HEK293T (cell line): ENCODE data around the gene ARHGAP32.
"Not testable (repeated sequence)": the region's sequence is repeated elsewhere in the genome, so short reads cannot be mapped to it uniquely, and the experiment has no call there.

Experiments used
- CTCF ChIA-PET: fragments of 350-600 bp; formaldehyde crosslinking; extraction: SDS; loops from one replicate; lab custom pipeline; 2021; ENCODE audit warnings: antibody characterized with exemption, inconsistent platforms; lab: Yijun Ruan, JAX
- POLR2A ChIA-PET: fragments of 350-600 bp; formaldehyde crosslinking; extraction: SDS; loops from one replicate; lab custom pipeline; 2020; ENCODE audit warnings: antibody characterized with exemption, inconsistent platforms; lab: Yijun Ruan, JAX
- DNase-seq: peaks from one replicate; pipeline ENCODE4 v3.0.0; 2012; ENCODE audit warnings: mixed read lengths; ENCODE audit errors: extremely low spot score
- ARNT ChIP-seq: fragments of 450-650 bp; IDR thresholded peaks from 2 replicates; pipeline ENCODE4 v1.6.1; 2017; ENCODE audit warnings: mild to moderate bottlenecking
- BHLHE40 ChIP-seq: fragments of 450-650 bp; IDR thresholded peaks from 2 replicates; pipeline ENCODE4 v1.6.1; 2016; ENCODE audit warnings: mild to moderate bottlenecking, moderate library complexity, borderline replicate concordance
- CTBP1 ChIP-seq: fragments of 450-650 bp; IDR thresholded peaks from 2 replicates; pipeline ENCODE4 v1.6.1; 2016; ENCODE audit warnings: borderline replicate concordance
- ELF4 ChIP-seq: fragments of 450-650 bp; IDR thresholded peaks from 2 replicates; pipeline ENCODE4 v1.6.1; 2017; ENCODE audit warnings: antibody characterized with exemption
- FOXA1 ChIP-seq: fragments of 450-650 bp; IDR thresholded peaks from 2 replicates; pipeline ENCODE4 v1.6.1; 2016; ENCODE audit warnings: mild to moderate bottlenecking
- FOXK2 ChIP-seq: fragments of 450-650 bp; IDR thresholded peaks from 2 replicates; pipeline ENCODE4 v1.6.1; 2016; ENCODE audit warnings: mild to moderate bottlenecking
- FOXM1 ChIP-seq: fragments of 450-650 bp; IDR thresholded peaks from 2 replicates; pipeline ENCODE4 v1.6.1; 2017; ENCODE audit warnings: mild to moderate bottlenecking, borderline replicate concordance
- HDGF ChIP-seq: fragments of 450-650 bp; IDR thresholded peaks from 2 replicates; pipeline ENCODE4 v1.6.1; 2017; ENCODE audit warnings: antibody characterized with exemption, borderline replicate concordance
- L3MBTL2 ChIP-seq: fragments of 450-650 bp; conservative IDR thresholded peaks from 2 replicates; pipeline ENCODE4 v1.6.1; 2016; ENCODE audit warnings: mild to moderate bottlenecking
- LEF1 ChIP-seq: fragments of 450-650 bp; IDR thresholded peaks from 2 replicates; pipeline ENCODE4 v1.6.1; 2017; ENCODE audit warnings: mild to moderate bottlenecking, borderline replicate concordance
- NFRKB ChIP-seq: fragments of 450-650 bp; IDR thresholded peaks from 2 replicates; pipeline ENCODE4 v1.6.1; 2016; ENCODE audit warnings: mild to moderate bottlenecking, moderate library complexity
- PKNOX1 ChIP-seq: fragments of 450-650 bp; IDR thresholded peaks from 2 replicates; pipeline ENCODE4 v1.6.1; 2016
- SP1 ChIP-seq: fragments of 450-650 bp; IDR thresholded peaks from 2 replicates; pipeline ENCODE4 v1.6.1; 2017
- SUZ12 ChIP-seq: fragments of 450-650 bp; IDR thresholded peaks from 2 replicates; pipeline ENCODE4 v1.6.1; 2016; ENCODE audit warnings: mild to moderate bottlenecking
- TARDBP ChIP-seq: fragments of 450-650 bp; IDR thresholded peaks from 2 replicates; pipeline ENCODE4 v1.6.1; 2016
- ZNF384 ChIP-seq: fragments of 450-650 bp; IDR thresholded peaks from 2 replicates; pipeline ENCODE4 v1.6.1; 2016

ARHGAP32 gene

GRCh38 chr11:129145276-129145675 lies 46.8 kb downstream of the ARHGAP32 start:
- POLR2A ChIA-PET, result no interaction called here
- CTCF ChIA-PET, result no interaction called here
- TF ChIP-seq BHLHE40, result no peak
- no peak for TF ChIP-seq SUZ12
- no peak for TF ChIP-seq ELF4
- TF ChIP-seq FOXK2, result no peak
- TF ChIP-seq ARNT, result no peak
- no peak for DNase-seq

GRCh38 chr11:129144256-129144655 lies 47.9 kb downstream of the ARHGAP32 start:
- TF ChIP-seq SP1 (no peak), HDGF (no peak), LEF1 (no peak), FOXM1 (no peak), SUZ12 (no peak), CTBP1 (no peak), NFRKB (no peak), FOXK2 (no peak), BHLHE40 (no peak), FOXA1 (no peak), TARDBP (no peak), ELF4 (no peak)
- DNase-seq, result no peak
- ChIA-PET POLR2A (no interaction called here), CTCF (no interaction called here)

- TF ChIP-seq SP1, result no peak
- TF ChIP-seq FOXM1, result no peak
- TF ChIP-seq SUZ12, result no peak
- no peak for TF ChIP-seq TARDBP
- no peak for TF ChIP-seq L3MBTL2
- TF ChIP-seq NFRKB, result no peak
- TF ChIP-seq ZNF384, result no peak
- TF ChIP-seq HDGF, result no peak
- no peak for TF ChIP-seq FOXK2
- no peak for TF ChIP-seq CTBP1
- TF ChIP-seq FOXA1, result no peak
- TF ChIP-seq PKNOX1, result no peak
- no peak for TF ChIP-seq ELF4
- ChIA-PET CTCF (no interaction called here), POLR2A (no interaction called here)
- DNase-seq, result peak; percentile 48
These were observed 48.8 kb downstream of the ARHGAP32 start for GRCh38 chr11:129143335-129143734.

GRCh38 chr11:129141748-129142523 lies 50.2 kb downstream of the ARHGAP32 start:
- ChIA-PET CTCF (no interaction called here), POLR2A (interaction anchor here (0.6 kb wide), 1 partner anchor 148 kb away, joined by 3 read pairs; no protein-coding TSS in a partner anchor)
- TF ChIP-seq HDGF, result no peak
- no peak for TF ChIP-seq ARNT
- TF ChIP-seq SP1, result no peak
- no peak for TF ChIP-seq BHLHE40
- no peak for DNase-seq

- TF ChIP-seq L3MBTL2 (no peak), FOXA1 (no peak), NFRKB (no peak), ELF4 (no peak), TARDBP (no peak), HDGF (no peak), SUZ12 (no peak), BHLHE40 (no peak), PKNOX1 (no peak)
- ChIA-PET CTCF (no interaction called here), POLR2A (no interaction called here)
- DNase-seq, result no peak
These were observed 60.8 kb downstream of the ARHGAP32 start for GRCh38 chr11:129131316-129131715.

- POLR2A ChIA-PET, CTCF ChIA-PET, DNase-seq: not testable (repeated sequence)
These were observed 63.1 kb downstream of the ARHGAP32 start for GRCh38 chr11:129128881-129129620.

- DNase-seq, result no peak
- TF ChIP-seq SUZ12 (no peak), BHLHE40 (no peak), L3MBTL2 (no peak), FOXM1 (no peak), HDGF (no peak), LEF1 (no peak), ELF4 (no peak), CTBP1 (no peak), FOXA1 (no peak), SP1 (no peak), ZNF384 (no peak), ARNT (no peak)
- ChIA-PET CTCF (no interaction called here), POLR2A (no interaction called here)
These were observed 73.1 kb downstream of the ARHGAP32 start for GRCh38 chr11:129119036-129119435.
